ENCODE data around the gene MAMLD1. TPM values are rescaled to one million over a fixed set of nuclear protein-coding genes. Genes with fewer than 3 reads are reported as not detected.
A peak's percentile ranks its signal among the peaks of the same experiment; 100 is the strongest.
"Not testable (repeated sequence)": the region's sequence is repeated elsewhere in the genome, so short reads cannot be mapped to it uniquely, and the experiment has no call there.

MAMLD1 gene, protein sequence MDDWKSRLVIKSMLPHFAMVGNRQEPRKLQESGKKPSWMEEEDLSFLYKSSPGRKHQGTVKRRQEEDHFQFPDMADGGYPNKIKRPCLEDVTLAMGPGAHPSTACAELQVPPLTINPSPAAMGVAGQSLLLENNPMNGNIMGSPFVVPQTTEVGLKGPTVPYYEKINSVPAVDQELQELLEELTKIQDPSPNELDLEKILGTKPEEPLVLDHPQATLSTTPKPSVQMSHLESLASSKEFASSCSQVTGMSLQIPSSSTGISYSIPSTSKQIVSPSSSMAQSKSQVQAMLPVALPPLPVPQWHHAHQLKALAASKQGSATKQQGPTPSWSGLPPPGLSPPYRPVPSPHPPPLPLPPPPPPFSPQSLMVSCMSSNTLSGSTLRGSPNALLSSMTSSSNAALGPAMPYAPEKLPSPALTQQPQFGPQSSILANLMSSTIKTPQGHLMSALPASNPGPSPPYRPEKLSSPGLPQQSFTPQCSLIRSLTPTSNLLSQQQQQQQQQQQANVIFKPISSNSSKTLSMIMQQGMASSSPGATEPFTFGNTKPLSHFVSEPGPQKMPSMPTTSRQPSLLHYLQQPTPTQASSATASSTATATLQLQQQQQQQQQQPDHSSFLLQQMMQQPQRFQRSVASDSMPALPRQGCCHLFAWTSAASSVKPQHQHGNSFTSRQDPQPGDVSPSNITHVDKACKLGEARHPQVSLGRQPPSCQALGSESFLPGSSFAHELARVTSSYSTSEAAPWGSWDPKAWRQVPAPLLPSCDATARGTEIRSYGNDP
- total RNA-seq, result under 0.01 TPM

DNA sequence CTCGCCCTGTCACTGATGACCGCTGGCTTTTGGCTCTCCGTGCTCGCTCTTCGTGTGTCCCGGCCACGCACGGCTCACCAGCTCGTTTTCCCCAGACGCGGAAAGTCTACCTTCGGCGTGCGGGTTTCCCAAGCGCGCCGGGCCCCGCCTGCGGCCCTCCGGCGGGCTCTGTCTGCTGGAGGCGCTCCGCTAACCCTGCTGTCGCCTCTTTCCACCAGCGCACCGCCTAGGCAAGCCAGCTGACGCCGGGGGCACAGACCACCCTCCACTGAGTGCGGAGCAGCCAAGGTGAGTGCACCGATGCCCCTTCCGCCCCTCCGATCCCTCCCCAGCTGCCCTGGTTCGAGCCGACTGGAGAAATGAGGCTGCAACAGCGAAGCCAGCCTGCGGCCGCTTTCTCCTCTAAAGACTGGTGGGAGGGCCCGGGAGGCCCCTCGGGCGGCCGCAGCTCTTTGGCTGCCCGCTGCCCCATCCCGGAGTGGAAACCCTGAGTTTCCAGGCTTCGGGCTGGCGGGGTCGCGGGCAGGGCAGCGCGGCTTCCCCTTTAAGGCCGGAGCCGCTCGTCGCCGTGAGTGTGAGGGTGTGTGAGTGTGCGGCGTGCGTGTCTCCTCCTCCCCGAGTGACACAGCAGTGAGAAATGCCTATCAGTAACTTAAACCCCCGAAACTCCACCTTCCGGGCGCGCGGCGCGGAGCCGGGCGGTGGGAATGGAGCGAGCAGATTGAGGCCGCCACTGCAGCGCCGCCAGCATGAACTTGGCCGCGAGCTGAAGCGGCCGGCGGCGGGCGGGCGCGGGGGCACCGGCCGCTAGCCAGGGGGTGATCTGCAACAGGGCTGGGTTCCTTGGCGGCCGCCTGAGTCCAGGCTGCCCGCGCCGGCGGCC lies at the start of gene MAMLD1:
Gene MAMLD1 (plus strand): TSS at position 719 of the 883 bp plus-strand sequence. CDS start 82,200 bp downstream, outside the sequence.
- DNase-seq (ENCODE audit: low read depth in 2 of 3, low spot score in 2 of 3), result peak in 2 of 3 donors; percentile 50 to 59

DNA sequence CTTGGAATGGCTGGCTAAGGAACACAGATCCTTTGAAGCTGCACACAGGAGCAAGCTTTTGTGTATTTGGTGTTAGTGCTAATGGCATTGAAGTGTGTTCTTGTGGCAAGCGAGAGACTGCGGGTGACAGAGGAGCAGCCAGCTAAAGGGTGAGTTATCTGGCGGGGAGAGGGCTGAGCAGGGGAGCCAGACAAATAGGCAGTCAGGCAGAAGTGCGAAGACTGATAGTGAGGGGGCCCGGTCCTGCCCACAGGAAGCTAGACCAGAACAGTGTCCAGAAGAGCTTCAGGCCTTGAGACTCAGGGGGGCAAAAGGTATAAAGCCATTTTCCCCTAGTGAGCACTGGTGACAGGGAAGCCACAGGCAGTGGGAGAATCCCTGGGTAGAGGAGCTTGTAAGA lies 49.6 kb upstream of the MAMLD1 start:
- no peak for DNase-seq (ENCODE audit: low read depth in 2 of 3, low spot score in 2 of 3)

DNA sequence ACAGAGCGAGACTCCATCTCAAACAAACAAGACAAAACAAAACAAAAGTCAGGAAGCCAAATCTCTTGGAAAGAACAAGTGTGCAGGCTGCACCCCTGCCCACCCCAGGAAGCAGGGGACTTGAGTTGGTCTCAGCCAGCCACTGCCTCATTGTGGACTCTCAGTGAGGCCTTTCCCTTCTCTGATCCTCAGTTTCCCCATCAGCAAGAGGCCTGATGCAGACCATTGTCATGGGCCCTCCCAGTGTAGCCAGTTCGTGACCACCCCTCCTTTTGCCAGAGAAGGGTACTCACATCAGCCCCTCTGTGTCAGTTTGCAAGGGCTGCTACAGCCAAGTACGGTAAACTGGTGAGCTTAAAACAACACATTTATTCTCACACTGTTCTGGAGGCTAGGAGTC lies 48.9 kb upstream of the MAMLD1 start:
- DNase-seq (ENCODE audit: low read depth in 2 of 3, low spot score in 2 of 3), result no peak

DNA sequence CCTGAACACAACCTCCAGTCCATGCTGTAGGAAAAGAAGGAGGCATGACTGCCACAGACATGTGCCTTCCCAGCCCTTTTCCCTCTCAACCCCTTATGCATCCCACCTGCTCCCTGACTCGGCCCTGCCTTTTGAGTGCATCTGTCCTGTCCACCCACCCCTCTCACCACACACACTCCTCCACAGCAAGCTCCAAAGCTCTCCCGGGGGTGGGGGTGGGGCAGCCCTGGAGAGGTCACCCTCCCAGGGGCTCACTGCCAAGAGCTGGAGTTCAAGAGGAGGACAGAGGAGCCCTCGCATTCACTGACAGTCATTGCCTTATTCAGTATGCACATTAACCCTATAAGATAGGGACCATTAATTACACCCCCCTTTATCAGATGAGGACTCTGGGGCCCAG lies 46.6 kb upstream of the MAMLD1 start:
- no peak for DNase-seq (ENCODE audit: low read depth in 2 of 3, low spot score in 2 of 3)

DNA sequence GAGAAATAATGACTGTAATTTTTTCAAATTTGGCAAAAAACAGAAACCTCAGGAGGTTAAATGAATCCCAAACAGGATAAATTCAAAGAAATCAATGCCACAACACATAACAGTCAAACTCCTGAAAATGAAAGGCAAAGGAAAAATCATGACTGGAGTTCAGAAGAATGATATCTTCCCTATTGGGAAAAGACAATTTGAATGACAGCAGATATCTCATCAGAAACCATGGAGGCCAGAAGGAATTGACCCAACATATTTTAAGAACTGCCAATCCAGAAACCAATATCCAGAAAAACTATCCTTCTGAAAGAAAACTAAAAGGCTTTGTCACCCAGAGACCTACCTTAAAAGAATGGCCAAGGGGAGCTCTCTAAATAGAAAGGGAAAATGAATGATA lies 40.1 kb upstream of the MAMLD1 start:
- no peak for DNase-seq (ENCODE audit: low read depth in 2 of 3, low spot score in 2 of 3)

DNA sequence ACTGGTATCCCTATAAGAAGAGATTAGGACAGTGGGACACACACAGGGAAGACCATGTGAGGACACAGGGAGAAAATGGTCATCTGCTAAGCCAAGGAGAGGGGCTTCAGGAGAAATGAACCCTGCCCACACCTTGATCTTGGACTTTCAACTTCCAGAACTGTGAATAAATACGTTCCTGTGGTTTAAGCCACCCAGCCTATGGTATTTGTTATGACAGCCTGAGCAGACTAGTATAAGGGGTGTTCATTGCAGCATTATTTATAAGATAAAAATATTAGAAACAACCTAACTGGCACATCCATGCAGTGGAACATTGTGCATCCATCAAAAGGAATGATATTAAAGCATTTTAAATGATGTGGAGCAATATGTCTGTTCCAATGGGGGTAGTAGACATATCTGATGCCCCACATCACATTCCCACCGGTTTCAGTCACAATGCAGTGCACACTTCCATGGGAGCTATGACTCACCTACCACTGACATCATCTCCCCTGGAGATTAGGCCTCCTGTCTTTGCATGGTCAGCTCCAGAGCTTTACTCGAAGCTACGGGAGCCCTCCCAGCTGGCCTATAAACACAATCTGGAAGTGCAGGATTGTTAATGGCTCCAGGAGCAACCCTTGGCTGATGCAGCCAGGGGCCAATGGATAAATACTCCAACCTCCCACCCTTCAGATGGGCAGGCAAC lies 38.9 kb upstream of the MAMLD1 start:
- DNase-seq (ENCODE audit: low read depth in 2 of 3, low spot score in 2 of 3), result no peak

DNA sequence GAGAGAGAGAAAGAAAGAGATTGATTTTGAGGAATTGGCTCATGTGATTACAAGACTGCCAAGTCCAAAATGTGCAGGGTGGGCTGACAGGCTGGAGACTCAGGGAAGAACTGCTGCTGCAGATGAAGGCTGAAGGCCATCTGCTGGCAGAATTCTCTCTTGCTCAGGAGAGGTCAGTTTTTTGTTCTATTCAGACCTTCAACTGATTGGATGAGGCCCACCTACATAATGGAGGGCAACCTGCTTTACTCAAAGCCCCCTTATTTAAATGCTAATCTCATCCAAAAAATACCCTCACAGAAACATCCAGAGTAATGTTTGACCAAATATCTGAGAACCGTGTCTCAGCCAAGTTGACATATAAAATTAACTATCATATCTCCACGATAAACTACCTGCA lies 38.2 kb upstream of the MAMLD1 start:
- no peak for DNase-seq (ENCODE audit: low read depth in 2 of 3, low spot score in 2 of 3)

DNA sequence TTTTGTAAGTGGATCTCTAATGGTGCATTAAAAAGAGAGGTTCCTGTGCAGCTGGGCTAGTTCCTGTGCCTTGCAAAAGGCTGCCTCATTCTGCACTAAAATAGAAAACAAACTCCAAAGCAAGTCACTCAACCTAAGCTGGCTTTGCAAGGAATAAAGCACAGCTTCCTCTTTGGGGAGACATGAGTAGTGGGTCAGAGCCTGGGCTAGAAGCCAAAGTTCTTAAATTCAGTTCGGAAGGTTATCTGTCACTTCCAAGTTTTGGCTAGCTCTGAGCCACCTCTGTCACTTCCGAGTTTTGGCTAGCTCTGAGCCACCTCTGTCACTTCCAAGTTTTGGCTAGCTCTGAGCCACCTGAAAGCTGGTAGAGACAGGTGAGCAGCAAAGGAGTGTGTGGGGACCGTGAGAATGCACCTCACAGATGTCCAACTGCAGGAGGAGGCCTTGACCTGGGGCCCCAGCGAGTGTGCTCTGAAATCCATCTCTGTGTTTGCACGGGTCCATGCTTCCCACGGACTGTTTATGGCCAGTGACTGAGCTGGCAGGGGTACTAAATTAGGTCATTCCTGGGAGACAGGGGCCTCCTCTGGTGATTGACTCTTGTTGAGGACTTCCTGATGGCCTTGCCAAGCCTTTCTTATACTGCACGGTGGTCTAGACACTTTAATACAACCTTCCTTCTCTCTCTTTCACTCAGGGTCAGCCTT lies 36.4 kb upstream of the MAMLD1 start:
- DNase-seq (ENCODE audit: low read depth in 2 of 3, low spot score in 2 of 3), result peak in 1 of 3 donors; percentile 71

DNA sequence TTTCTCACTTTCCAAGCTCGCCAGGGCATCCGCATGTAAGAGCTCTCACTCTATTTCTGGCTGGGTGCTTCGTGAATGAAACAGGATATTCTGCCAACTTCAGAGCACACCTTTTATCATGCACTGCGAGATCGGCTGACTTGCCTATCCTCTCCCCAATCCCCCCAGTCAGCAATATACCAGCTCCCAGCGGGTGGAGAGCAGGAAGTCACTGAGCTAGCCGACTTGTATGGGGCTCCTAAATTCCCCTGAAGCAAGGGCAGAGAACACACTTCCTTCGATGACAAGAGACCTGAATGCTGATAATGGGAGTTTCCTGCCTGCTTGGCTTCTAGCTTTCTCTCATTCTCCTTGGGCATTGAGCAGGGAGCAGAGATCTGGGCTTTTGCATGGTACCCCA lies 33.8 kb upstream of the MAMLD1 start:
- no peak for DNase-seq (ENCODE audit: low read depth in 2 of 3, low spot score in 2 of 3)

DNA sequence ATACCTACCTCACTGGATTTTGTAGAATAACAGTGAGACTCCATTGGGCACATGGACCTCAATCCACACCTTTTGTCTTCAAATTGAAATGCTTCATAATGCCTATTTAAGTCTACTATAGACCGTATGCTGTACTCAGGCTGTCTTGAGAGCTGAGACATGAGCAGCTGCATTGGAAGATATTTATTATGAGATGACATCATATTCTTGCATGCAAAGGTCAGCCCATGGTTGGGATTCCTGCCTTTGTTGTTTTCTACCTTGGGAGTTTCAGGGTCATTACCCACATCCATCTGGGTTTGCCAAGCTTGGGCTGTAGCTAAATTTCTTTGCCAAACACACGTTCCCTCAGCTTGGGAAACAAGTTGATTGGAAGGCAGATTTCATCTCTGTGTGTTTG lies 33.2 kb upstream of the MAMLD1 start:
- DNase-seq (ENCODE audit: low read depth in 2 of 3, low spot score in 2 of 3), result no peak

DNA sequence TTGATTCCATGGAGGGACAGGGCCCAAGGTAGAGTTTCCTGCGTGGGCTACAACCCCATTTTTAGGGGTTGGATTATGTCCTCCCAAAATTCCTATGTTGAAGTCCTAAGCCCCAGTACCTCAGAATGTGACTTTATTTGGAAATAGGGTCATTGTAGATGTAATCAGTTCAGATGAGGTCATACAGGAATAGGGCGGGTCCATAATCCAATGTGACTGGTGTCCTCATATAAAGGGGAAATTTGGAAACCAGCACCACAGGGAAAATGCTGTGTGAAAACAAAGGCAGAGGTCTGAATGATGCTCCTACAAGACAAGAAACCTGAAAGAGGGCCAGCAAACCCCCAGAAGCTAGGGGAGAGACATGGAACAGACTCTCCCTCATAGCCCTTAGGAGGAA lies 31.1 kb upstream of the MAMLD1 start:
- no peak for DNase-seq (ENCODE audit: low read depth in 2 of 3, low spot score in 2 of 3)

DNA sequence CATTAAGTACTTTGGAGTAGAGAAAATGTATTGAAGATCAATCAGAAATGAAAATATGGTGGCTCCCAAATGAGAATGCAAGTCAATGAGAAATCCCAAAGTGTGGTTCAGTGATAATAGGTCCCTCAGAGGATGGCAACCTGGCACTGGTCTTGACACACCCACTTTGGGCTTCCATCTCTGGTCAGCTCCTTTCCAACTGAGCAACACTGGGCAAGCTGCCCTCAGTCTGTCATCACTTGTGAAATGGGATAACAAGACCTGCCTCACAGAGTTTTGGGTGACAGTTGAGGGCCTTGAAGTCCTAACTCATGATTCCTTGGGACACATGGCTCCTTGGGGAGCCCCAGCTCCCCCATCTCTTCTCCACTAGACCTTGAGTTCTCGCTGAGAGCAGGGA lies 29.0 kb upstream of the MAMLD1 start:
- DNase-seq (ENCODE audit: low read depth in 2 of 3, low spot score in 2 of 3), result no peak

DNA sequence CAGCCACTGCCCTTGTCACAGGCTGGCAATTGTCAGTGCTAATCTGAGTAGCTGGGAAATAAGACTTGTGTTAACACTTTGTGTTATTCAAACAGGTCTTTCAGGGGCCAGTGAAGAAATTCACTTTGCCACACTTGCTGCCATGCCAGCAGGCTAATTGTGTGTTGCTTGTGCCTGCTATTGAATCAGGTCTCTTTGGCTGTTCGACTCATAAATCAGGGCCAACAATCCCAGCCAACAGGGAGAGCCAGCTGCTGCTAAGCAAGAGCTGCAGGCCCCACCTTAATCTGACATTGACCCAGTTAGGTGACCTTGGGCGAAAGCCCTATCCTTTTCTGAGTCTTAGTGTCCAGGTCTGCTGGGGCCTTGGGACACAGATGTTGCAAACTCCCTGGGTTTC lies 28.1 kb upstream of the MAMLD1 start:
- no peak for DNase-seq (ENCODE audit: low read depth in 2 of 3, low spot score in 2 of 3)

DNA sequence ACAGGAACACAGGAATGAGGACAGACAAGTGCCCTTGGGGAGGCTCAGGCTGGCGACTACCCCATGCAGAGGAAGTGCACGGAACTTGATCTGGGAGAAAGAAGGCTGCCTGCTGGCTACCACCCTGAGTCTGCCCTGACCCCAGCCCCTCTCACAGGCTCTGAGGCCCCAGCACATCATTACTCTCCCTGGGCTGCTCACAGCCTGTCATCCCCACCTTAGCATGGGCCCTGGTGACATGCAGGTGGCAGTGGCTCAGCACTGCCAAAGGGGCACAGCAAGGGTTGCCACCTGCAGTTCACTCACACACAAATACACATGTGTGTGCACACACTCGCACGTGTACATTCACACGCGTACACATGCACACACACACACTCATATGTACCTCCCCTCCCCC lies 26.1 kb upstream of the MAMLD1 start:
- DNase-seq (ENCODE audit: low read depth in 2 of 3, low spot score in 2 of 3), result no peak

DNA sequence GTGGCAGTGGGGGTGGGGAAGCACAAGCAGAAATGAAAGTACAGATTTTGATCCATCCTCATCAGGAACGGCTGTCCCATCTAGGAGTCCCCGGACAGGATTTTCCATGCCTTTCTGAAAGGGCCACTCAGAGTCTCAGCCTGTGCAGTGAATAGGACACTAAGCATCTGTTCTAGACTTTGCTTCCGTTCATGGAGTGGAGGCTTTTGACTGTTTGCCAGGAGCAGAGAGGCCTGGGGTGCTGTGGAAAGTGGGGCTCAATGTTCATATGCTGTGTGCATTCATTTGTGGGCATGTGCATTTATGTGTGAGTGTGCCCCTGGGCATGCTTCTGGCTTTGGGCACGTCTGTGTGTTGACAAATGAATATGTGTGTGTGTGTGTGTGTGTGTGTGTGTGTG lies 25.6 kb upstream of the MAMLD1 start:
- no peak for DNase-seq (ENCODE audit: low read depth in 2 of 3, low spot score in 2 of 3)

DNA sequence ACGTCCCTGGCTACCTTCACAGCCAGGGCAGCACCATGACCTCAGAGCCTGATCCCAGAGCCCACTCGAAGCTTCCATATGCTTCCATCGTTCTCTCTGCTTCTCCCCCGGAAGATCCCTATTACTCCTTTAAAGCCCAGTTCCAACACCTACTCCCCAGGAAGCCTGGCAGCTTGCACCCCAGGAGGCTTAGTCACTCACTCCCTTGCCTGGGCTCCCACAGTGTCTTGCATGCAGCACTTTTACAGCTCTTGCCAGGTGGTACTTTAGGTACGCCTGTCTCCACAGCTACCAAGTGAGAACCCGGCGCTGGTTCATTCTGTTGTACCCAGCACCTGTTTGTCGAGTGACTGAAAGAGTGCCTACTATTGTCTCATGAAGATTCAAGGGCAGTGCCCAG lies 24.5 kb upstream of the MAMLD1 start:
- no peak for DNase-seq (ENCODE audit: low read depth in 2 of 3, low spot score in 2 of 3)

DNA sequence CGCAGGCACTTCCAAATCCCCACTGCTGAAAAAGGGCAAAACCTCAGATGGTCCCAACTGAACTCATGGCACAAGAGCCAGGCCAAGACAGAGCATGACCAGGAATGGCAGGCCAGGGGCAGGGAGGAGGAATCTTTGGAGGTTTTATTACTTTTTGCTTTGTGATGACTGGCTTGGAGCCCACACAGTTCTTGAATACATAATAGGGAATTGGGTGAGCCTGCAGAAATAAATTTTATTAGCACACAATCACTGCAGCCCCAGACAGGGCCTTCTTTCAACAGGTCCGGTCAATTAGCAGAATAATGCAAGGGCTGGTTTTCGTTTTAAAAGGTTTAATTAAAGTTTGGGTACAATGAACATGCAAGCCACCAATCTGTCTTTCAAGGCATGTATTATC lies 23.4 kb upstream of the MAMLD1 start:
- no peak for DNase-seq (ENCODE audit: low read depth in 2 of 3, low spot score in 2 of 3)

DNA sequence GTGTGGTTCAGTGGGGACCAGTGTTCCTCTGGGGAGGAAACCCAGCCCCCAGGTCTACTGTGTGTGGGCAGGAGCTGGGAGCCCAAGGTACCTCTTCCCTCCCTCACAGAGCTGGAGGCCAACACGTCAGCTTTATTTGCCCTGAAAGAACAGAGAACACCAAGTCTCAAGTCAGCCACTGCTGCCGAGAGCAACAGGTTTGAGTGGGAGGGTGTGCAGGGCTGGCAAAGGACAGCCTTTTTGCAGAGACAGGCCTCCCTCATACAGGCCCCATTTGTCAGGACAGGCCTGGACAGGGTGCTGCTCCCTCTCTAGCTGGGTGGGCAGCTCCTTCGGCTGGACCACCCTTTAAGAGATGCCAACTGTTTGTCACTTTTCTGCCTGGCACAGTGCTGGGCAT lies 22.8 kb upstream of the MAMLD1 start:
- not testable (repeated sequence) for DNase-seq (ENCODE audit: low read depth in 2 of 3, low spot score in 2 of 3)

DNA sequence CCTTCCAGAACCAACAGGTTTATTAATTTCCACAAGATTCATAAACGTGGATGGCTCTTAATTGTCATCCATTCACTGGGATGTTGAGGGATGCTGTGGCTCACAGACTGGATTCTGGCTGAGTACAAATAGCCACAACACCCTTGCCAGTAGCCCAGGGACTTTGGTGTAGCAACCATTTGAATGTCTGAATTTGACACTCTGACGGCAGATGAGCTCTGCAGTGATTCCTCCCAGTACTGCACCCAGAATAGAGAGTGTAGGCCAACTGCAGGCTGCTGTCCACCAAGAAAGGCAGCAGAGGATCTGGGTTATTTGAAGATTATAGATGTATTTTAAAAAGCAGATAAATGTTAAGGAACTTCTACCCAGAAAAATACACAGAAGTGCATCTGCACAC lies 15.6 kb upstream of the MAMLD1 start:
- no peak for DNase-seq (ENCODE audit: low read depth in 2 of 3, low spot score in 2 of 3)

DNA sequence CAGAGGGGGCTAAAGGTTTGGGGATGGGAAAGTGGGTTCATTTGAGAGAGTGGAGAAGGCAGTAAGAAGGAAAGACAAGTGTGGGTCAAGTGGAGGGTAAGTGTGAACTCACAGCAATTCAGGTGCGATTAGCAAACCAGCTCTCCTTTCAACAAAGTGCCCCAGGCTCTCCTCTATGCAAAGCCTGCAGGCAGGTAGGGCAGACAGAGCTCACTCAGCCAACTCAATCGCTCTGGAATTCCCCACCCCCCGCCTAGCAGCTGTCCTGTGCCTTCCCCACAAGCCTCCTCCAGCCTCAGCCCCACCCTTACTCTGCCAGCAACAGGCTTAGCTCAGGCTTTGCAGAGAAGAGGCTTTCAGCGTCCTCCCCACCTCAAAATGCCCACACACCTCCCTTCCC lies 14.8 kb upstream of the MAMLD1 start:
- no peak for DNase-seq (ENCODE audit: low read depth in 2 of 3, low spot score in 2 of 3)
